ENCODE data around the gene ADGRA3.

GRCh38 chr4:22534374-22534773 is 18.5 kb upstream of the ADGRA3 start:
- TF ChIP-seq POLR2A (IDR thresholded peaks at IDR 0.05) (no peak), CTCF (IDR thresholded peaks at IDR 0.05) (no peak)

Measured in upper lobe of left lung (tissue), 4 donors.